Fibroblast of gingiva (primary cell): ENCODE data around the gene FBN2.

ENCODE experiments used
- DNase-seq: peaks from one replicate; pipeline ENCODE4 v3.0.0-alpha.2; 2011; ENCODE audit warnings: low read depth

Gene FBN2

DNA sequence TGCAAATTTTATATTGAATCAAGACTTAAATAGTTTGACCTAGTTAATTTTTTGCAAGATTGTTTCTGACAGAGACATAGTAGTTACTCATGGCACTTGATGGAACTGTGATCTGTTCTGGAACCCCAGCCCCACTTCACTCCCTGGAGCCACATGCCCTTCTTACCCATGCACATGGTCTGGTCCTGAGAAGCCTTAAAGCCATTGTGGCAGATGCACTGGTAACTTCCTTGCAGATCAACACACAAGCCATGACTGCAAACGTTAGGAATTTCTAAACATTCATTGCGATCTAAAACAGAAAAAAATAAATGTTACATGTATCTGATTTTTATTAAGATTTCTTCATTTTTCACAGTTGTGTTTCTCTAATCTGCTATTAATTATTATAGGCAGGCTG is 233.3 kb downstream of the FBN2 start:
- DNase-seq = no peak

- DNase-seq = peak; percentile 40
These were observed 234.0 kb downstream of the FBN2 start for GRCh38 chr5:128304088-128304487.

DNA sequence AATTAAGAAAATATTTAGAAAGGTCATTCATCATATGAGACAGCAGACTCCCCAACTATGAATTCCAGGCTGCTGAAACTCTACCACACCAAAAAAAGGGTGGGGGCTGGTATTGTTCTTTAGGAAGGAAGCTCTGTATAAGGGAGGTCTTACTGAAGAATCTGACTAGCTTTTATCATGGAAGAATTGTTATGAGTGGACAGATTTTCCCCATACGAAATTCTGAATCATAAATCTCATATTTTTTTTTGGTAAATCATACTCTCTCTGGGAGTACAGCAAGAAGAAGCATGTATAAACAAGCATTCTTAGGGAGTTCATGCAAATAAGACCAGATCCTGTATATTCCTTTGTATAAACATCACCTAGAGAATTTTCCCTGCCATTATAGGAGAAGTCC is 234.5 kb downstream of the FBN2 start:
- no peak for DNase-seq

DNA sequence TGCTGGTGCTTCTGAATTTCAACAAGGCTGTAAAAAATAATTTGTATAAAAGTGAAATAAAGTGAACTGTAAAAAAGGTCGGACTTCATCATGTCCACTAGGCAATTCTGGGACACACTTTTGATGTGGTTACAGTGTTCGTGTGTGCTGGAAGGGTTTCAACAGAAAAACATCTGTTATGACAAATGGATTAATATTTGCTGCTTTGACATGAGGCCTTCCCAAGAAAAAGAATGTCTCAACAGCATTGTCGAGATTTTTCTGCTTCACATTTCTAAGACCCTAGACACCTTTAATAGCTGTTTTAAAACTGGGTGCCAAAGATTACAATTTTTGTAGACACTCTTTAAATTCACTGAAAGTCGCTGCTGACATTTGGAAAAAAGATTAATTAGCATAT is 237.9 kb downstream of the FBN2 start:
- DNase-seq = peak; percentile 45

GRCh38 chr5:128290152-128290858 is 247.7 kb downstream of the FBN2 start:
- DNase-seq = no peak

DNA sequence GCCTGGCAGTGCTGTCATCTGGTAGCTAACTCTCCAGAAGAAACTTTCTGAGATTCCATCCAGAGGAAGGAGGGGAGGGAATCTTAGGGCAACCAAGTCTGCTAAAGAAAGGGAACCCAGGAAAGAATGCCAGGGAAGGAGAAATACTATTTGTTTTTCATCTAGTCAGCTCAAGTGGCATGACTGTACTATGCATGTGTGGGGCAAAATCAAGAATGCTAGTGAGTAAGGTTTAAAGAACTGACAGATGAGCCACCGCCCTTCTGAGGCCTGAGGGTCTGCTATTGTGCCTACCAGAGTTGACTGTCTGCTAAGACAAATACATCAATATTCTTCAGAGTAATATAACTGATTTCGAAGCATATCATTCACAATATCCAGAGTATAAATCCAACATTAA is 250.3 kb downstream of the FBN2 start:
- no peak for DNase-seq

GRCh38 chr5:128284236-128284635 is 253.8 kb downstream of the FBN2 start:
- DNase-seq = no peak

DNA sequence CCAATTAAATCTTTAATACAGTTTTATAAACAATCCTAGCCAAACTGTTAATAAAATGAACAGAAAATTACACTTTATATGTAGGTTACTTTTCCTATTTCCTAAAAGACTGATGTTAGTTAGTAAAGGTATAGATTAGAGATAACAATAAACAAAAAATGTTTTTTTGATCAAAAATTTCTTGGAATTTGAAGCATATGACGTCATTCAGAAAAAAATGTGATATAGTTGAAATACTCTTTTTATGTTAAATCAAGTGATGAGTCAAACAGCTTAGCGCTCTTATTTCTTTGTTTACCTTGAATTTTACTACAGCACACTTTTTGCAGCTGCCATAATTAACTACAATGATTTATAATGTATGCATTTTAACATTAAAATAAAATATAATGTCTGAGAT is 258.7 kb downstream of the FBN2 start:
- DNase-seq = no peak

GRCh38 chr5:128276537-128277216 is 261.4 kb downstream of the FBN2 start:
- DNase-seq = no peak

- DNase-seq = no peak
These were observed 263.6 kb downstream of the FBN2 start for GRCh38 chr5:128274441-128274840.

DNA sequence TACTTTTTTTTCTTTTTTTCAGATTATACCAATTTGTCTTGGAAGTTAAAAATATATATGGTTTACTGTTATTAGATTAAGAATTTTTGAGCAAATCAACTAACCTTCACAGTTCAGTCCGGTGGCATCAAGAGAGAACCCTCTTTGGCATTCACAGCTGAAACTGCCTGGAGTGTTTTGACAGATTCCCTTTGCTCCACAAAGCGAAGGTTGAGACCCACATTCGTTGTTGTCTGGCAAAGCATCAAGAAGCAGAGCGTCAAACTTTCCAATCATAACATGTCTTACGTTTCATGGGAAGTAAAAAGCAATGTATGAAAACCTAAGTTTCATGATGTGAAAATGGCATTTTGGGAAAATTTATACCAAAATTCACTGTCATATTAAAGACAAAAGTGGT is 264.3 kb downstream of the FBN2 start:
- DNase-seq = no peak

- DNase-seq = peak; percentile 67
These were observed 266.1 kb downstream of the FBN2 start for GRCh38 chr5:128271859-128272464.

- DNase-seq = no peak
These were observed 267.0 kb downstream of the FBN2 start for GRCh38 chr5:128271071-128271470.

DNA sequence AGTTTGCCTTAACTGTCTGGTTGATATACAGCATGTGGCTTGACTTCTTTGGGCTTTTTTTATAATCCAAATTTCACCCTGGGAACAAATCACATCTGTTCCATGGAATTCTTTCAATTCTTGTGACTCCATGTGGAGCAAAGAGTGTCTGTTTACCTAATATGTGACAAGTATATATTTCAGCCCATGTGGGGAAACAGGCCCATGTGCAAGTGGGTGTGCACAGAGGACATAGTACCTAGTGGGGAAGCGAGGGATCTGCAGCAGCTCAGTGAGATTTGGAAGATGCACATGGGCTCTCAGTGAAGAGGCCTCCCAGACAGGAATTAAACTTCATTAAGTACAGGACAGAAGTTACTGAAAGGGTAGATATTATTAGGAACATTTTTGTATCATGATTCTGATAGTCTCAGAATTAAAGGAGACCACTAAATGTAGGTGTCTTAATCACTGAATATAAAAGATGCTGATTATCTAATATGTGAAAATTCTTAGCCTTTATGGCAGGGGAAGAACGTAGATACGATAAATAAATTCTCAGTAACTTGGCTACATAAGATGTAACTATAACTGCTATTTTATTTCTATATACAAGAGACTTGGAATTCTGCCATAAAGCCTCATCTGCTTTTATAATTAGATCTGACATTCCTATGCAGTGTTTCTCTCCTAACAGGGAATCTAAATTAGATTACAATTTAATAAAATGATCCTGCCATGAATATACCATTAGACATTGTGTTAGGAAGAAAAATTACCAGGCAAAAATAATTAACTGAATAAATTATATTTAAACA is 273.3 kb downstream of the FBN2 start:
- peak; percentile 55 for DNase-seq

DNA sequence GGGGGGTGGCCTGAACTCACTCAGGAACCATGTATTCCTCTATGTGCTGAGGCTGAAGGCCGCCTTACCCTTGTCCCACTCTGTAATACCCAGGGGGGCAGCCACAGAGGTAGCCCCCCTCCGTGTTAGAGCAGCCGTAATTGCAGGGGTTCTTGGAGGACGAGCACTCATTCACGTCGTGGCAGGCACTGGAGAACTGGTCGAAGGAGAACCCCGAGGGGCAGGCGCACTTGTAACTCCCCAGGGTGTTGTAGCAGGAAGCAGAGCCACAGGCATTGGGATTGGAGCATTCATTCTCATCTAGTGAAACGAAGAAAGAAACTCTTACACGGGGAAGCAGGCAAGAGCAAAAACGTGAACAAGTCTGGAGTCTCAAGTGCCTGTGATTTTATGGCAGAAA is 274.7 kb downstream of the FBN2 start:
- no peak for DNase-seq

DNA sequence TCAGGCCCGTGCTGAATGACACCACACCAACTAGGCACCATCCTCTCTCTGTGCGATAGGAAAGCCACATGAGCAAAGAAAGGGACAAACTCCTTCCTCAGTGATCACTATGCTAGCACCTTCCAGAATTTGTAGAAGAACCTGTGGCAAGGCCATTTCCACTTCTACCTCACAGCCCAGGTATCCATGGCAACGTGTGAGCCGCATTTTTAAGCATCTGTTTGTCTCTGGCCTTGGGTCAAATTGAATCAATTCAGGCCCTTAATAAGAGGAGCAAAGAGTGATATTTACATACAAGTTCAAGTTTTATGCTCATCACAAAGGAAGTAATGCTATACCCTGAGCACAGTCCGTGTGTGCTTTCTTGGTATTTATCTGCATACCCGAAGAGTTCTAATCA is 275.1 kb downstream of the FBN2 start:
- no peak for DNase-seq

- peak; percentile 44 for DNase-seq
These were observed 278.4 kb downstream of the FBN2 start for GRCh38 chr5:128259607-128260021.

DNA sequence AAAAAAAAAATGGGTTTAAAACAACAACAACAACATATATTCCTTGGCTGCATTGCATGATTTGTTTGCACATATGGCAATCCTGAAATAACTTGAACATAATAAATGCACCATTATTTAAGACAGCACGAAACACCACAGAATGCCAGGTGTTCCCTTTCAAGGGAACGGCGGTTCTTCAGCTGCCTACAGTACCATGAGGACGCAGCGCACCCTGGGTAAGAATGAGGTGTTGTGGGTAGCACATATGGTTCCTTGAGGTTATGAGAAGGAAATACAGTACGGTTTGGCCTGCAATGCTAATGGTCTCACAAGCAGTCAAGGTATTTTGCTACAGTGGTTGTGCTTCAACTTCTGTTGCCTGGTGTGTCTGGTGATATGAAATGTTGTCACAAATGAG is 279.7 kb downstream of the FBN2 start:
- no peak for DNase-seq

- no peak for DNase-seq
These were observed 281.0 kb downstream of the FBN2 start for GRCh38 chr5:128257076-128257475.

DNA sequence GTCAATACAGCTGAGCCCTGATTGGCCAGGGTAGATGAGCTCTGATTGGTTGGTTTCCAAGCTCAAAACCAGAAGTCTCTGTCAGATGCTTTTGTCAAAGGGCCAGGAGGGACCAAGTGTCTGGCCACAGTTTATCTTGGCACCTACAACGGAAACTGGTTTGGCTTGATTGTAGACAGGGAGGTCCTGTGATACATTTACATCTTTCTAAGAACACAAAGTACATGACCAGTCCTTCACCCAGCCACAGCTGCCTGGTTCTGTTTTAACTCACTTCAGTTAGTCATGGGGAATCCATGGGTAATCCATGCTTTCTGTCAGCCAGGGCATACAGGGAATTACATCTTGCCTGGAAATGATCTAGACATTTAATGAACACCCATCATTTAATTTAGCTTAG is 283.3 kb downstream of the FBN2 start:
- peak; percentile 88 for DNase-seq

- DNase-seq = peak; percentile 60
These were observed 284.2 kb downstream of the FBN2 start for GRCh38 chr5:128253880-128254279.

DNA sequence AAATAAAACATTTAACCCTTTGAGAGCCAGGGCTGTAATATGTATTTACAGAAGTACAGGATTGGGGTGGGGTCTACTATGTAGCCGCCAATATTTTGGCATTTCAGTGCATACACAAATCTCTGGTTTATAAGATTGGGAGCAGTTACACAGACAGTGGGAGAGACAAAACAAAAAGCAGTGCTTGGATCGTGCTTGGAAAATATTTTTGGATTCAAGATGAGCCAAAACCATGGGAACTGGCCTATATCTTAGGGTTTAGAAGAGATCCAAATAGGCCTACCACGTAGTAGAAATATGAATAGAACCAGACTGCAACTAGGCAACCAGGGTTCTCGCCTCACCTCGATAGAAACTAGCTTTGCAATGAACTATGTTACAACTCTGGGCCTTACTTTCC is 284.9 kb downstream of the FBN2 start:
- DNase-seq = peak; percentile 74

GRCh38 chr5:128252756-128253155 is 285.3 kb downstream of the FBN2 start:
- peak; percentile 84 for DNase-seq
